ENCODE measurements around the gene BTF3L4.

BTF3L4 gene

DNA sequence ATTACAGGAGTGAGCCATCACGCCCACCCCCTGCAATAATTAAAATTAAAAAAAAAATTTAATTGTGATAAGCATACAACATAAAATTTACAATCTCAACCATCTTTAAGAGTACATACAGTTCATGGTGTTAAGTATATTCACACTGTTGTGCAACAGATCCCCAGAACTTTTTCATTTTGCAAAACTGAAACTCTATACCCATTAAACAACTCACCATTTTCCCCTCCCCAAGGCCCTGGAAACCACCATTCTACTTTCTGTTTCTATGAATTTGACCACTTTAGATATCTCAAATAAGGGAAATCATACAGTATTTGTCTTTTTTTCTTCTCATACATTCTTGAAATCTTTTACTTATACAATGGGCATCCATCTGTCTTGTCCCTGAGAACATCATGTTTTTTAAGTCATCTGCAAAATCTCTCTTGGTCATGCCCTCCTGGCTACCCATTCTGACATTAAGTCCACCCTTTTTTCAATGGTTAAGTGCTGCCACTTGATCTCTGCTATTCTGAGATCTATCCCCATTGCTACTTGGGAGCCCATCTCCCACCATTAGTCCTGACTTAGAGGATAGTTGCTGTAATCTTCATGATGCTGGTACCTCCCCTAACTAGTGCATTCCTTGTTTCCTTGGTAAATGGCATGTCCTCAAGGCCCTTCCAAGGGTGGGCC lies 46.4 kb downstream of the BTF3L4 start:
- TF ChIP-seq CTCF (conservative IDR thresholded peaks at IDR 0.05; ENCODE audit: low read depth, low read length), result no peak
- no peak for DNase-seq (ENCODE audit: low read depth)
- no peak overlapping the region for H3K4me3 ChIP-seq (ENCODE audit: low read length)

- no peak for DNase-seq (ENCODE audit: low read depth)
Observed at GRCh38 chr1:52111492-52111891, 55.4 kb downstream of the BTF3L4 start.

DNA sequence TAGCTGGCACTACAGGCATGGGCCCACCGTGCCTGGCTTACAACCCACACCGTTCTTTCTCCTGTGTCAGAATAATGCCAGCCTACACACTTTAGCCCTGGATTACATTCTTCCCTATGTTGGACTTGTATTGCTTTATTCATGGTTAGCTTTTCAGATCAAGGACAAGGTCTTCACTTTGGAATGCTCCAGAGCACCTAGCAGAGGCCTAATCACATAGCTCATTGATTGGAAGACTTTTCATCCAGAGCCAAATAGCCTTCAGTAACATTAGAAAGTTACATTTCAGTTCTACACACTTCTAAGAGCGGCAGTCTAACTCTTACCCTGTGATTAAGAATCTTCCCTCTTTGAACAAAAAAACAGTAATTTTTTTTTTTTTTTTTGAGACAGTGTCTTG lies 56.4 kb downstream of the BTF3L4 start:
- no peak for DNase-seq (ENCODE audit: low read depth)
- no peak overlapping the region for H3K4me3 ChIP-seq (ENCODE audit: low read length)
- TF ChIP-seq CTCF (conservative IDR thresholded peaks at IDR 0.05; ENCODE audit: low read depth, low read length), result no peak

More at GRCh38 chr1:52111492-52111891, 55.4 kb downstream of the BTF3L4 start:
- H3K4me3 ChIP-seq (ENCODE audit: low read length), result no peak overlapping the region
- TF ChIP-seq CTCF (conservative IDR thresholded peaks at IDR 0.05; ENCODE audit: low read depth, low read length), result no peak

DNA sequence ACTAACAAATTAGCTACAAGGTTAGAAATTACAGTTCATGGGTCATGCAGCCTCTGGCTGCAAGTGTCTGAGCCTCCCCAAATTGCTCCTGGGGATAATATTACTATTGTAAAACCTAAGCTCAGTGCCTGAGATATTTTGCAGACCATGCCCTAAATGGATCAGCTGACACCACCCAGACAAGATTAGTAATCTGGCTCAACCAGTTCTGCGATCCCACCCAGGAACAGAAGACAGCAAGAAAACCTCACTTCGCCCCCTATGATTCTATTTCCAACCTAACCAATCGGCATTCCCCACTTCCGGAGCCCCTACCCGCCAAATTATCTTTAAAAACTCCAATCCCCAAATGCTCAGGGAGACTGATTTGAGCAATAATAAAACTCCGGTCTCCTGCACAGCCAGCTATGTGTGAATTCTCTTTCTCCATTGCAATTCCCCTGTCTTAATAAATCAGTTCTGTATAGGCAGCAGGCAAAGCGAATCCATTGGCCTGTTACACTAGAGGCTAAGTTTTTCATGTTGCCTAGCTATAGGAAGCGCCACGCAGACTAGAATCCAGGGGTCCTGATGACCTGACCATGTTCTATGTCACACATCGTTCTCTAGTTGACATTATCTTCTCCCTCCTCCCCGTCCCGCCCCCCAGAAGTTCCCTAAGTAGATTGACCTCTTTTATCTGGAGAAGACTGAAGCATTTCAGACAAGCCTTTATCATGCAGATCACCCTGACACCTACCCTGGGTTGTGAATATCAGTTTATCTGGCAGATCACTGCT lies 63.4 kb downstream of the BTF3L4 start:
- H3K4me3 ChIP-seq (ENCODE audit: low read length), result no peak overlapping the region
- TF ChIP-seq CTCF (conservative IDR thresholded peaks at IDR 0.05; ENCODE audit: low read depth, low read length), result no peak
- no peak for DNase-seq (ENCODE audit: low read depth)

- TF ChIP-seq CTCF (conservative IDR thresholded peaks at IDR 0.05; ENCODE audit: low read depth, low read length), result no peak
- no peak overlapping the region for H3K4me3 ChIP-seq (ENCODE audit: low read length)
- no peak for DNase-seq (ENCODE audit: low read depth)
Observed at GRCh38 chr1:52122384-52122783, 66.3 kb downstream of the BTF3L4 start.

- H3K4me3 ChIP-seq (ENCODE audit: low read length), result no peak overlapping the region
- no peak for DNase-seq (ENCODE audit: low read depth)
- no peak for TF ChIP-seq CTCF (conservative IDR thresholded peaks at IDR 0.05; ENCODE audit: low read depth, low read length)
Observed at GRCh38 chr1:52123622-52124021, 67.5 kb downstream of the BTF3L4 start.

Data from retinal pigment epithelial cell (primary cell).